HepG2 (cell line): ENCODE measurements around the gene ADAM8. TPM values are rescaled to one million over a fixed set of nuclear protein-coding genes. Genes with fewer than 3 reads are reported as not detected.

Source experiments
- BATF2 ChIP-seq: sonication (generic); formaldehyde crosslinking; IDR thresholded peaks from 2 replicates; pipeline ENCODE4 v1.8.0; 2022; ENCODE audit warnings: mild to moderate bottlenecking, missing genetic modification reagents, moderate library complexity
- FOXO1 ChIP-seq: sonication (generic); formaldehyde crosslinking; IDR thresholded peaks from 2 replicates; pipeline ENCODE4 v1.4.0; 2020; ENCODE audit warnings: missing genetic modification reagents
- GRHL1 ChIP-seq: sonication (generic); formaldehyde crosslinking; conservative IDR thresholded peaks from 2 replicates; pipeline ENCODE4 v1.8.0; 2022; ENCODE audit warnings: missing genetic modification reagents
- HOMEZ ChIP-seq: IDR thresholded peaks from 2 replicates; pipeline ENCODE4 v1.6.1; 2016; ENCODE audit warnings: low read depth
- KDM5A ChIP-seq: fragments of 200-600 bp; sonication (generic); IDR thresholded peaks from 2 replicates; pipeline ENCODE4 v1.7.0; 2018; ENCODE audit warnings: antibody characterized with exemption, mild to moderate bottlenecking, low read length, borderline replicate concordance
- MIXL1 ChIP-seq: IDR thresholded peaks from 2 replicates; pipeline ENCODE4 v1.6.1; 2016
- POGZ ChIP-seq: sonication (generic); formaldehyde crosslinking; IDR thresholded peaks from 2 replicates; pipeline ENCODE4 v1.4.0; 2020; ENCODE audit warnings: mild to moderate bottlenecking, missing genetic modification reagents
- PTBP1 ChIP-seq: fragments of 200-400 bp; formaldehyde crosslinking; IDR thresholded peaks from 2 replicates; pipeline ENCODE4 v1.6.1; 2018; ENCODE audit warnings: low read length, low read depth; ENCODE audit not compliant: poor library complexity, severe bottlenecking
- SP2 ChIP-seq: sonication (generic); formaldehyde crosslinking; IDR thresholded peaks from 2 replicates; pipeline ENCODE4 v1.5.1; 2020; ENCODE audit warnings: mild to moderate bottlenecking, missing genetic modification reagents
- SP4 ChIP-seq: sonication (generic); formaldehyde crosslinking; IDR thresholded peaks from 2 replicates; pipeline ENCODE4 v1.8.1; 2023; ENCODE audit warnings: mild to moderate bottlenecking, missing genetic modification reagents
- TBX2 ChIP-seq: sonication (generic); formaldehyde crosslinking; IDR thresholded peaks from 2 replicates; pipeline ENCODE4 v1.5.0; 2020; ENCODE audit warnings: missing genetic modification reagents, mild to moderate bottlenecking, borderline replicate concordance
- THRA ChIP-seq: sonication (generic); formaldehyde crosslinking; IDR thresholded peaks from 2 replicates; pipeline ENCODE4 v1.4.0; 2020; ENCODE audit warnings: missing genetic modification reagents, borderline replicate concordance
- YY1 ChIP-seq: IDR thresholded peaks from 2 replicates; pipeline ENCODE4 v1.6.1; 2011; ENCODE audit warnings: low read length, low read depth, moderate library complexity, mild to moderate bottlenecking; ENCODE audit not compliant: insufficient read depth, insufficient replicate concordance
- ZFAT ChIP-seq: sonication (generic); formaldehyde crosslinking; conservative IDR thresholded peaks from 2 replicates; pipeline ENCODE4 v1.8.1; 2023; ENCODE audit warnings: missing genetic modification reagents, inconsistent platforms
- ZNF142 ChIP-seq: sonication (generic); formaldehyde crosslinking; IDR thresholded peaks from 2 replicates; pipeline ENCODE4 v1.4.0; 2020; ENCODE audit warnings: missing genetic modification reagents
- ZNF383 ChIP-seq: sonication (generic); formaldehyde crosslinking; IDR thresholded peaks from 2 replicates; pipeline ENCODE4 v1.4.0; 2020; ENCODE audit warnings: missing genetic modification reagents, mild to moderate bottlenecking, borderline replicate concordance
- ZNF883 ChIP-seq: sonication (generic); formaldehyde crosslinking; IDR thresholded peaks from 2 replicates; pipeline ENCODE4 v1.5.1; 2020; ENCODE audit warnings: mild to moderate bottlenecking, missing genetic modification reagents; ENCODE audit errors: not compliant biosample characterization
- polyA plus RNA-seq, 8 experiments: library from polyadenylated mRNA; depleted of rRNA in 3 of 8; stranded (reverse) in 7 of 8; unstranded in 1 of 8; fragments of >200 nt; fragmentation: Illumina TruSeq in 4 of 8; extraction: Trizol in 4 of 8; gene quantifications; 2 replicates each; pipeline versions ENCODE4 v1.2.1 to v1.2.3, GENCODE V29; 2011 to 2016; ENCODE audit warnings: low read depth in 4 of 8, missing spikeins in 1 of 8, mixed read lengths in 1 of 8; ENCODE audit not compliant: insufficient read depth in 1 of 8
- total RNA-seq, 5 experiments: library from RNA; depleted of rRNA; stranded (reverse); fragments of >200 nt; fragmentation: Illumina TruSeq; extraction: Trizol; gene quantifications; 2 replicates each; pipeline ENCODE4 v1.2.3, GENCODE V29; 2016; ENCODE audit warnings: low read depth in 1 of 5

Gene ADAM8
- total and polyA plus RNA-seq, 2 of the 13 experiments (the other 11 are each of a cell fraction or from before 2014, with no cell fraction given): 0.24 to 0.93 TPM

GRCh38 chr10:133325440-133326222 lies 49.0 kb upstream of the ADAM8 start (continued):
- TF ChIP-seq ZNF383 (CRISPR knock-in tag) (no peak), SP4 (0 out of 2 replicates have a peak, but pooled peaks have one; percentile 22), YY1 (peak; percentile 9), SP2 (CRISPR knock-in tag) (0 out of 2 replicates have a peak, but pooled peaks have one; percentile 16), ZNF142 (CRISPR knock-in tag) (no peak), HOMEZ (CRISPR knock-in tag) (no peak), ZFAT (CRISPR knock-in tag) (no peak), TBX2 (CRISPR knock-in tag) (no peak), KDM5A (no peak), BATF2 (CRISPR knock-in tag) (no peak), ZNF883 (CRISPR knock-in tag) (no peak), MIXL1 (CRISPR knock-in tag) (no peak), PTBP1 (no peak), THRA (CRISPR knock-in tag) (no peak), POGZ (CRISPR knock-in tag) (no peak), FOXO1 (no peak), GRHL1 (CRISPR knock-in tag) (no peak)
